GM10266 (cell line): ENCODE measurements around the gene TRIM52.

ENCODE experiments used
- DNase-seq: peaks from one replicate; pipeline ENCODE4 v3.0.0; 2012; ENCODE audit errors: extremely low spot score
- TF ChIP-seq, protein P1 (sequence below): IDR thresholded peaks from 2 replicates; pipeline ENCODE4 v1.5.1; 2012; ENCODE audit warnings: mild to moderate bottlenecking, low read depth; ENCODE audit not compliant: control insufficient read depth, insufficient read depth; ENCODE audit errors: missing control alignments

TRIM52 gene

DNA sequence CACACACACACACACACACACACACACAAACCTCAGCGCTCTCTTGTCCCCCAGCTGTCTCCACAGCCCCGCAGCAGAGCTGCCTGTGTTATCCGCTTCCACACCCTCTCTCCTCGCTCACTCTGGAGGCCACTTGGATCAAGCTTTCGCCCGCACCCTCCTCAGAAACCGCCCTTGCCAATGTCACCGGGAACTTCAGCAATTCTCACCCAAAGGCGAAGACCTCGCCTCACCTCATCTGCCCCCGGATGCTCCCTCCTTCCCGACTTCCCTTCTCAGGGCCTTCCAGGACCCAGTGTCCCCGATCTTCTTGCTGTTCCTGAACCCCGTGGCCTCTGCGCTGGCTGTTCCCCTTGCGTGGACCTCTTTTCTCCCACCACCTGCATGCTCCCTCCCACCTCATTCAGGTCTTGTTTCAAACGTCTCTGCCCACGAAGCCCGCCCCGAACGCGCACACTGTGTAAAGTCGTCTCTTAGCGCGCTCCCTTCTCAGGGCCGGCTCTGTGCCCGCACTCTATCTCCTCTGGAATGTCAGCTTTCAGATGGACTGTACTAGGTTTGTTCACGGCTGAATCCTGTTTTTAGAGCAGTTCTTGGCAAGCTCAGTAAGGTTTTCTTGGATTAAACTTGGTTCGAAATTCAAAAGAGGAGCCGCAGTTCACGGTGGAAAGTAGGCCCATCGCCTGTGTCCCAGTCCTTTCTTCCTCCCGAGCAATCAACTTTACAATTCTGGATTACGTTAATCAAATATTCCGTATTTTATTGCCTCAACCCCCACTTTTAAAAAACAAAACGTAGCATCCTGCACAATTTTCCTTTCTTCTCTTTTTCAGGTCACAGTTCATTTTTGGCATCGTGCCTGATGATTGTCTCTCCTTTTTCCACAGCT lies 54.9 kb downstream of the TRIM52 start:
- TF ChIP-seq, protein P1, sequence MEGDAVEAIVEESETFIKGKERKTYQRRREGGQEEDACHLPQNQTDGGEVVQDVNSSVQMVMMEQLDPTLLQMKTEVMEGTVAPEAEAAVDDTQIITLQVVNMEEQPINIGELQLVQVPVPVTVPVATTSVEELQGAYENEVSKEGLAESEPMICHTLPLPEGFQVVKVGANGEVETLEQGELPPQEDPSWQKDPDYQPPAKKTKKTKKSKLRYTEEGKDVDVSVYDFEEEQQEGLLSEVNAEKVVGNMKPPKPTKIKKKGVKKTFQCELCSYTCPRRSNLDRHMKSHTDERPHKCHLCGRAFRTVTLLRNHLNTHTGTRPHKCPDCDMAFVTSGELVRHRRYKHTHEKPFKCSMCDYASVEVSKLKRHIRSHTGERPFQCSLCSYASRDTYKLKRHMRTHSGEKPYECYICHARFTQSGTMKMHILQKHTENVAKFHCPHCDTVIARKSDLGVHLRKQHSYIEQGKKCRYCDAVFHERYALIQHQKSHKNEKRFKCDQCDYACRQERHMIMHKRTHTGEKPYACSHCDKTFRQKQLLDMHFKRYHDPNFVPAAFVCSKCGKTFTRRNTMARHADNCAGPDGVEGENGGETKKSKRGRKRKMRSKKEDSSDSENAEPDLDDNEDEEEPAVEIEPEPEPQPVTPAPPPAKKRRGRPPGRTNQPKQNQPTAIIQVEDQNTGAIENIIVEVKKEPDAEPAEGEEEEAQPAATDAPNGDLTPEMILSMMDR, result no peak
- DNase-seq, result no peak
